HG03139 (cell line): ENCODE measurements around the gene SNTB2.

Experiments
- ATAC-seq: cut with Tn5 transposase; IDR thresholded peaks from one replicate; pipeline ENCODE4 v1.9.1; 2021; ENCODE audit not compliant: unreplicated experiment

Gene SNTB2

DNA sequence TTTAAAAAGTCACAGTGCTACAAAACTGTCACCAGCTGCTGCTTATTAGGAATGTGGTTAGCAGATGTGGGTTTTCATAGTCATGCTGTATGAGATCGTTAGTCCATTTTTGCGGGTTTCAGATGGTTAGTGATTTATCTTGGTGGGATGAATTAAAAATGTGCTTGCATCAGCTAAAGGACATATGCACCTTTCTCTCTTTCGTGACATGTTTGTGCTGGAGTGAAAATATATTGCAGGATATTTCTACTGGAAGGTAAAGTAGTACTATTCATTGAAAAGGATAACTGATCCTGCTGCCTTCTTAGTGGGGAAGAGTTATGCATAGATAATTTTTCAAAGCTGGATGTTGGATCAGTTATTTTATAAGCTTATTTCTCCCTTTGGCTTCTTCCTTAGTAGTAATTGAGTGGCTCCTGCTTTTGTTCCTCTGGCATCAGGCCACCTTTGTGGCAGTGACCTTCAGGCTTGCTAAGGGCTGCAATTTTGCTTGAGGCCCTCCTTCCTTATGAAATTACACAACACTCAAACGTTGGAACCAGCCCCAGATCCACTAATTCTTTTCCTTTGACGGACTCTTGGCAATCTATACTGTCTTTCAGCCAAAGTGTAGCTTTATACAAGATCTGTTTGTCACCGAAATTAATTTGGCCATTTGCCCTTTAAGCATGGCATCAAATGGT is 7.5 kb upstream of the SNTB2 start:
- no peak for ATAC-seq

DNA sequence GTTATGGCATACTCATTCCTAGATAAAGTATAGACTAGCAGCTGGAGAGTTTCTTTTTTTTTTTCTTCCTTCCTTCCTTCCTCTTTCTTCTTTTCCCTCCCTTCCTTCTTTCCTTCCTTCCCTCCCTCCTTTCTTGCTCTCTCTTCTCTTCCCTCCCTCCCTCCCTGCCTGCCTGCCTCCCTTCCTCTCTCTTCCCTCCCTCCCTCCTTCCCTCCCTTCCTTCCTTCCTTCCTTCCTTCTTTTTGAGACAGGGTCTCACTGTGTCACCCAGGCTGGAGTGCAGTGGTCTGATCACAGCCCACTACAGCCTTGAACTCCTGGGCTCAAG is 7.0 kb upstream of the SNTB2 start:
- ATAC-seq: no peak

DNA sequence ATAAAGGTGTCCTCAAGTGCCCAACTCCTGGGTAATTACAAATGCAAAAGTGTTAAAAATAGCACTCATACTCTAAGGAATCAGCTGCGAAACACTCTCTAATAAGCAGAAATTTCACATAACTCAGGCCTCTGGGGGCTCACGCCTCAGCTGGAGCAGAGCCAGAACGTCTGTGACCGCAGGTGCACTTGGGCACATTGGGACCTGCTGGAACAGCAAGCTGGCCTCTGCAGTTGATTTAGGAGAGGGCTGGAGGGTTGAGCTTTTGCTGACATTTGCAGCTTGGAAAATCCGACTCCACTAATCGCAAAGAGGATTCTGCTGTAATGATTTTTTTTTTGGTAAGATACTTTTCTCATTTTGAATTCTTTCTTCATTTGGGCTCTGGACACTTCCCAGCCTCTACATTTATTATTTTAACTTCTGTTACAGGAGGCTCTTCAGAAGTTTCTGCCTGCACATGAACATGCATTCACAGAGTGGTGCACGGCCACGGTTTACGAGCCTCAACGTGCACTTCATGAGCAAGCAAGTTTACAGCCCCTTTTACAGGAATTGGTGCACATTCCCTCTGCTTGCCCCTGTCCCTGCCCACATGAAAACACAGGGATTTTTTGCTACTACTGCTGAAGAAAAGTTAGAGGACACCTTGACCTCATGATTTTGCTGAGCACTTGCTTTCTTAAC is 4.1 kb upstream of the SNTB2 start:
- ATAC-seq: no peak

DNA sequence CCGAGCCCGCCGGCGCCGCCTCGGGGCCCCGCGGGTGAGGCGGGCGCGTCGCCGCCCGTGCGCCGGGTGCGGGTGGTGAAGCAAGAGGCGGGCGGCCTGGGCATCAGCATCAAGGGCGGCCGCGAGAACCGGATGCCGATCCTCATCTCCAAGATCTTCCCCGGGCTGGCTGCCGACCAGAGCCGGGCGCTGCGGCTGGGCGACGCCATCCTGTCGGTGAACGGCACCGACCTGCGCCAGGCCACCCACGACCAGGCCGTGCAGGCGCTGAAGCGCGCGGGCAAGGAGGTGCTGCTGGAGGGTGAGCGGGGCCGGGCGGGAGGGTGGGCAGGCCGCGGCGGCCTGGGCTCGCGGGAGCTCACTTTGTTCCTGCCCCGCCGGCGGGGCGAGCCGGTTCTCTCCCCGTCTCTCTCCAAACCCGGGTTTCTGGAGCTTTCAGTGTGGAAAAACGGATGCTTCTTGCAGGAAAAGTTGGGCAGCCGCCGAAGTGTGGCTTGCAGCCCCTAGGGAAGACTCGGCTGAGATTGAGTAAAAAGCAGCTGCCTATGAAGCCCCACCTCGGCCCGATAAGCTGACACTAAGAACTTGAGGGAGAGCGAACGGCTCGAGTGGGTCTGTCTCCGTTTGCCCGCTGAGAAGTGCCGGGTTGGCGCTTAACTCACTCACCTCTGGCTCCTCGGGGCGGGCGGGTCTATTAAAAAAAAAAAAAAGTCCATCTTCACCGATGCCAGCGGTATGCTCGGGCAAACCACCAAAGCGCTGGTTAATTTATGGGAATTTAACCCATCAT is 677 bp downstream of the SNTB2 start:
- ATAC-seq: peak; percentile 18

DNA sequence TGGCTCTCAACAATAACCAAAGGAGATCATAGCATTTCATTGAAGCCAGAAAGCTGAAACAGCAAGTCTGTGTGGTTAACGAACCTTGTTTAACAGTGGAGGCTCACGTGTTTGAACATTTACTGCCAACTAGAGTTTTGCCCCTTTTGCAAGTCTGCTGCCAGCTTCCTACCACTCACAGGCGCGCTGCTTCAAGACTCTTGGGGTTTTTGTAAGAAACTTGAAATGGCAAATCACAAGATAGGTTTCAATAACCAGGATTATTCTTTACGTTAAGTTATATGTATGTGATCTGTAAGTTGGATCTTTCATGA is 1.2 kb downstream of the SNTB2 start:
- ATAC-seq: no peak

DNA sequence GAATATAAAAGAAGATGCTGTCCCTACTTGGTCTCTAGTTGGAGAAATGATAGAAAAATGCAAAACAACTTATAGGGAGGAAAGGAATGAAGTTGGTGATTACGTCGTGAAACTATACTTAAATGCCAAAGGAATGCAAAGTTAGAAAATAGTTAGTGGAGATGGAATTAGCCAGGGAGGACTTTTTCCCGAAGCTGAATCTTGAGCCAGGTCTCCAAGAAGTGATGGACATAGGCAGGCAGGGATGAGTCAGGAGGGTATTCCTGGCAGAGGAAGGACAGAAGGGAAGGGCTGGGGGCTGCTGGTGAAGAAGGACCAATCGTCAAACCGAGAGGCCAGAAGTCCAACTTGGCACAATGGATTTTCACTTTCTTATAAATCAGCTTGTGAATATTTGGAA is 1.8 kb downstream of the SNTB2 start:
- ATAC-seq: no peak

DNA sequence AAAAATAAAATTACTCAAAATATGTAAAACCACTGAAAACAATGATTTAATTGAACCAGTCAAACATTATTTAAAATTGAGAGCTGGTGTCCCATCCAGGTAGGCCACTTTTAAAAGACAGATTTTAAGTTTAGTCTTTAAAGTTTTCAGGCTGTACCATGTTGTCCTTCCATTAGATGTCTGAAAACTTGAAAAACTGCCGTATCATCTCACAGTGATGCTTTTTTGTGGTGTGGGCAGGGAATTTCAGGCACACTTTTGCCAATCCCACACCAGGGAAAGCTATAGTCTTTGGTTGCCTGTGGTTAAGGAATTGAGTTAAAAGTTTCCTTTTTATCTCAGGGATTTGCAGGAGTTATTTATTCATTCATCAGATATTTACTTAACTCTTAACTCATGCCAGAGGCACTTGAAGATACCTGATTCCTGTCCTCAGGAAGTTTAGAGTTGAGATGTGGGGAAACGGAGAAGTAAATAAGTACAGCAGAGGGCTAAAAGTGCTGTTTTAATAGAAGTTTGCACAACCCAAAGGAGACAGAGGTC is 3.2 kb downstream of the SNTB2 start:
- ATAC-seq: no peak

DNA sequence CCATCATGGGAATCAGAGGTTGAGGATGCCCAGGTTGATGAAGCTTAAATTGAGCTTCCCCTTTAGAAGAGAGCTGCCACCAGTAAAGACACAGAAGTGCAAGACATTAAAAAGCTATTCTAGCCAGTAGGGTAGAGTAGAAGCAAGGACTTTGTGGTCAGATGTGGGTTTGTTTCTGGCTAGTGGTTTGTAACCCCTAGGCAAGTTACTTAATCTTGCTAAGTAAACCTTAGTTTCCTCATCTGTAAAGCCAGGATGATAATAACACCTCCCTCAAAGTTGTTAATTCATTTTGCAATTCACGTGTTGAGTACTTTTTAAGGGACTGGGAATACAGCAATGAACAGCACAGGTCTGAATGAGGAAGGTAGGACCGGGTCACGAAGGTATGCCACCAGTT is 3.6 kb downstream of the SNTB2 start:
- no peak for ATAC-seq

DNA sequence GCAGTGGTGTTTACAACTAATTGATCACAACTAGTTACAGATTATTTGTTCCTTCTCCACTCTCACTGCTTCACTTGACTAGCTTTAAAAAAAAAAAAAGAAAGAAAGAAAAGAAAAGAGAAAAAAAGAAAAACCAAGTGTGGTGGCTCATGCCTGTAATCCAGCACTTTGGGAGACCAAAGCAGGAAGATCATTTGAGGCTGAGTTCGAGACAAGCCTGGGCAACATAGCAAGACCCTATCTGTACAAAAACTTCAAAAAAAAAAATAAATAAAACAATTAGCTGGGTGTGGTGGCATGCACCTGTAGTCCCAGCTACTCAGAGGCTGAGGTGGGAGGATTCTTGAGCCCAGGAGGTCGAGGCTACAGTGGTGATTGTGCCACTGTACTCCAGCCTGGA is 4.2 kb downstream of the SNTB2 start:
- ATAC-seq: no peak

DNA sequence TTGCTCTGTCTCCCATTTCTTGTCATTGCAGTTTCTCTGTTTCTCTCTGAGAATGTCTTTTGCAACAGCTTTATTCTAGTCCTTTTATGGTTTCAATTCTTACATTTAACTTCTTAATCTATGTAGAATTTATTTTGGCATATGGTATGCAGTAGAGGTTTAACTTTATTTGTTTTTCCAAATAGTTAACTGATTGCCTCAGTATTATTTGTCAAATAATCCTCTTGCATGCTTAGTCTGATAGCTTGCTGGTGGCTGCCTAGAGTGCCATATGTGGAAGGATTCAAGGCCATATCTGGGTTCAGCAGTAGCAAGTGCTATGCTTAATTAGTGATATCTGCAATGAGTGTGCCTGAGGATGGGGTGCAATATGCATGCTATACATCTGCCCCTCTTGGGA is 6.9 kb downstream of the SNTB2 start:
- ATAC-seq: no peak

DNA sequence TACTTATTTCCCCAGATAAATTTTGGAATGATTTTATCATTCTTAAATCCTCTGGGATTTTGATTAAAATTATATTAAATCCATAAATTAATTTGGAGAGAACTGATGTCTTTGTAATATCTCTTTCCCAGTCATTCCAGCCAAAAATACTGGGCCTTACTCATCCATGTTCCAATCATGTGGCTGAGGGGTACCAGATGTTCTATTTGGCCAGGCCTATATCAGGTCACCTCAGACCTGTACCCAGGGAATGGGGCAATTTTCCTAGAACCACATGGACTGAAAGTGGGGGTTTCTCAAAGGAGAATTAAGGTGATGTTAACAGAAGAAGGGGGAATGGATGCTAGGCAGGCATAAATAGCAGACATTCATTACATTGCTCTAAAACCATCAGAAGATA is 7.5 kb downstream of the SNTB2 start:
- no peak for ATAC-seq

DNA sequence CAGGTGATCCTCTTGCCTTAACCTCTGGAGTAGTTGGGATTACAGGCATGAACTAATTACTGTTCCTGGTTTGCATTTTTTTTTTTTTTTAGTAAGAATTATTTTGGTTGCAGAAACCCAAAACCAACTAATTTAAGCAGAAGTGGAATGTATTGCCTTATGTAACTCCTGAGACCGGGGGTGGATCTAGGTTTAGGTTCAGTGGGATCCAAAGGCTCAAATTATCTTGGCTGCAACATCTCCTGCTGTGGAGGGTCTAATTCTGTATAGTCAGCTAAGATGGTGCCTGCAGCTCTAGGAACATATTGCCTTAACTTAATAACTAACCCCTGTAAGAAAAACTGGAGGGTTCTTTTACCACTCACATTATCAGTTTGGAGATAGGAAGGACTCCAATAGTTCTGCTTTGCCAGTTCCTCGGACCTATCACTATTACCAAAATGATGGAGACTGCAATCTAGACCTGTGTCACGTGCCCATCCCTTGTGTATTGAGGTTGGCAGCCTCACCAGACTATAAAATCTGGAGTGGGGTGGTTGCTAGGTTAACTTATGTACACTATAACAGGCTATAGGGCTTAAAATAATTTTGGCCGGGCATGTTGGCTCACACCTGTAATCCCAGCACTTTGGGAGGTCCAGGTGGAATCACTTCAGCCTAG is 8.5 kb downstream of the SNTB2 start:
- no peak for ATAC-seq

DNA sequence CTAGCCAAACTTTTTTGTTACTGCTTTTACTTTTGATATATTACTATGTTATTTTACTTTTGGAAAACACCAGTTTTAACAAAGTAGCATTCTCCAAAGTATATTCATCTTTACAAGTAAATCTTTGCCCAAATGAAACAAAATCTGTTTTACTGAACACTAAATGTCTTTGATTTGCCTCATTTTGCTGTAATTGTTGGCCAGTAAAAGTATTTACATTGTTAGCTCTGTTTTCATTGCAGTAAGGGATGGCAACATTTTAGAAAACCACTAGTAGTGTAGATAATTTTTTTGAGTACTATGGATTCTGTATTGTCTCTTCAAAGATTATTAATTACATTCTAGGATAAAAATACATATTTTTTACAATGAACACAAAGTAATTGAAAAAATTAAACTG is 10.6 kb downstream of the SNTB2 start:
- ATAC-seq: no peak

DNA sequence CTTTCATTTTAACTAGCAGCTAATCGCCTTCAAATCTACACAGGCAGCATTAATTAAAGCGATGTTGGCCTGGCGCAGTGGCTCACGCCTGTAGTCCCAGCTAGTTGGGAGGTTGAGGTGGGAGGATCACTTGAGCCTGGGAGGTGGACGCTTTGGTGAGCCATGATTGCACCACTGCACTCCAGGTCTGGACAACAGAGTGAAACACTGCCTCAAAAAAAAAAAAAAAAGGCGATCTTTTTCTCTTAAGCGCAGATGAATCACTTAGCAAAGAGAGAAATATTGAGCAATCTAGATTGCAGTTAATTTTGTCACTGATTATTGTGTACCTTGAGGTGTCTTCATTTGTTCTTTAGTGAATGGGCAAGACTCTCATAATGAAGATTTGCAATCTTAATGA is 12.4 kb downstream of the SNTB2 start:
- ATAC-seq: no peak

DNA sequence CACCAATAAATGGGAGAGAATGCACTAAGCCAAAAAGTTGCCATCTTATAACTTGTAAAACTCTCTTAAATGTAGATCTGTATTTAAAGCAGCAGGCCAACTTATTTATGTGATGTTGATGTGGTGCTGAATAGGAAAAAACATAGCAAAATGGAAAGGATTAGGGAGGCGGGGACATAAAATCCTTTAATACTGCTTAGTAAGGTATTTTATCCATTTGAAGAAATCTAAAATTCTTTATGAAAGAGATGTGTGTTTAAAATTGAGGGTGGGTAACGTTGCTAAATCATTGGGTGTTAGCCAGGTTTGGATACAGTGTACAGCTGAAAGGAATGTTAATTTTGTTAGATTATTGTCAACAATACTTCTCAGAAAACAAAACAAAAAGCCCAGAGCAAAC is 14.3 kb downstream of the SNTB2 start:
- ATAC-seq: no peak

DNA sequence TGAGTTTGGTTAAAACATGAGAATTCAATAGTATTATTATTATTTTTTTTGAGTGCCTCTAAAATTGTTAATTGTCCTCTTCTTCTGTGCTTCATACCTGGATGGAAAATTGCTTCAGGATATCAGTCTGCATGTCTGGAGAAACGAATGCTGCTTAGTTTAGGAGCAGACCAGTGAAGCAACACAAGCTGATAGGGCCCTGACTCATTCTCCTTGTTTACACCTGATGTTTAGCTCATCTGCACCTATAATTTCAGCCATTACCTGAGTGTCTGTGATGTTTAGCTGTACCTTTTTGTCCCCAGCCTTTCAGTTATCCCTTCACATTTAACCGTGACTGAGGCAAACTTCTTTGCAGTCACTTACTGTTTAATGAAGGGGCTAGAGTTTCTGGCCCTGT is 14.8 kb downstream of the SNTB2 start:
- ATAC-seq: no peak

DNA sequence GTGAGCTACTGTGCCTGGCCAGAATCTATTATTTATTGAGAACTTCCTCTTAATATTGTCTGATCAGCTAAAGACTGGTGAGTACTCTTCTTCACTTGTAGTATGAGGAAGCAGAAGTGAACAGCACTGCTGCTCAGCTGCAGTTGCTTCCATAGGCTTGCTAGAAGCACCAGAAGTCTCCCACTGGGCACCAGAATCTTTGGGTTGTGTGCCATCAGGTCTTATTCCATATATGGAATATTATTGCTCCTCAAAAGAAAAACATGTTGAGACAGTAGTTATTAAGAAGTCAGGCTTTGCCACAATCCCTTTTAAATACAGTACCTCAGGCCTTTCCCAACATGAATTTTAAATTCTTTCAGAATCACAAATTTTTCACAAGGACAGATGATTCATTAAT is 17.2 kb downstream of the SNTB2 start:
- ATAC-seq: no peak

DNA sequence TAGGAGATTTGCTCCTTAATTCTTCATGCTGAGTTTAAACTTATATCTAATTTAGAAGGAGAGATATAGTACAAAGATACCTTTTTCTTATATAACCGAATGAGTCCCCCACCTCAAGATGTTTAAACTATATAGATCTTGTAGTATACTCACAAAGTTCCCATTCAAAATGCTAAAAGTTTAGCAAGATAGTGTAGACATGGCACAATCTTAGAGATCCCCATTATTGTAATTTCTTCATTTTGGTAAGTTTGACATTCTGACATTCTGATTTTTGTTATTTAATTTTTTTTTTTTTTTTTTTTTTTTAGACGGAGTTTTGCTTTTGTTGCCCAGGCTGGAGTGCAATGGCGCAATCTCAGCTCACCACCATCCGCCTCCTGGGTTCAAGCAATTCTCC is 22.8 kb downstream of the SNTB2 start:
- ATAC-seq: no peak

DNA sequence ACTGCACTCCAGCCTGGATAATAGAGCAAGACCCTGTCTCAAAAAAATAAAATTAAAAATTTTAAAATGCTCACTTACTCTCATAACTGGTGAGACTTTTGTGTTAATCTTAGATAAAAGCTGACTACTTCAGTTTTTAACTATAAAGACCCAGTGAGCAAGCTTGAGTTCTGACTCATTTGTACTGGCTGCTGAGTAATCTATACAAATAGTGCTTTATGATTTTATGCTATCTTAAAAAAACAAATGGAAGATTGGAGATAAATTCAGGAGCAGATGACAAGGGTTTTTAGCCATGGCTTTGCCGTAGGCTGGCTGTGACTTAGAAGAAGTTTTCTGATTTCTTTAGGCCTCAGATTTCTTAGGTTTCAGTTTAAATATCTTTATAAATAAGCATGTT is 30.5 kb downstream of the SNTB2 start:
- ATAC-seq: no peak

DNA sequence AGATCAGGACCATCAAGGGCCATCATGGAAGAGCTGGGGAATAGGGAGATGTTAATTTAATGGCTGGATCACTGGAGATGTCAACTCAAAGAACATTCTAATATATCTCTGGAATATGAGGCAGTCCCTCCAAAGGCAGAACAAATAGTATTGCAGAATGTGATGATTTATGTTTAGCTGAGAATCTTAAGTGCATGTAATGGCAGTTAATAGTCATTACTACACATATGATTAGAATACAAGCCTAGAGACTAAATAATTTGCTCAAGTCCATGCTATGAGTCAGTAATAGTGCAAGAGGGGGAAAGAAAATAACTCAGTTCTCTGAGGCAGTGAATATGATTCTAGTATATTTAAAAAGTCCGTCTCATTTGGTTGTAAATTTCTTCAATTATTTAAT is 32.3 kb downstream of the SNTB2 start:
- no peak for ATAC-seq

DNA sequence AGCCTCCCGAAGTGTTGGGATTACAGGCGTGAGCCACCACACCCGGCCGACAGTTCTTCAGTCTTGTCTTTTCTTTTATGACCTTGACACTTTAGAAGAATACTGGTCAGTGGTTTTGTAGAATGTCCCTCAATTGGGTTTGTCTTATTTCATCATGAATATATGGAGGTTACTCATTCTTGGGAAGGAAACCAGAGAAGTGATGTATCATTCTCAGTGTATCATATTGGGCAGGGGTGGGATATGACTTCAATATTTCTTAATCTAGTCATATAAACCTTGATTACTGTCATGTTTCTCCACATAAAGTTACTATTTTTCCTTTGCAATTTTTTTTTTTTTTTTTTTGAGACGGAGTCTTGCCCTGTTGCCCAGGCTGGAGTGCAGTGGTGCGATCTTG is 36.9 kb downstream of the SNTB2 start:
- no peak for ATAC-seq

DNA sequence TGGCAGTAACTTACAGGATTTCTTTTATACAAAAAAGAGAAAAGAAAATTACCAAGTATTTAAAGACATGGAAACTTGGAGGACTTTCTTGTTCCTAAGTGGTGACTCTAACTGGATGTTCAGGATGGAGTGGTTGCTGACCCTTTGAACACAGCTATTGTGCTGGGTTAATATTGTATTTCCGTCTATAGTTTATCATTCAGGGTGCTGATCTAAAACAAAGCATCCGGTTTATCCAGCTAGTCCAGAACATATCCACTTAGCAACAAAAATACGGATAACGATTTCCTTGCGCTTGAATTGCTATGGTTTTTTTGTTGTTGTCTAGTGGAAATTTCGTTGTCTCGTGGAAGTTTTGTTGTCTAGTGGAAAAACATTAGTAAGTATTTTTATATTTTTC is 38.2 kb downstream of the SNTB2 start:
- no peak for ATAC-seq
